HG02623 (cell line): ENCODE results near the gene RFC3.
"Not testable (repeated sequence)": the region's sequence is repeated elsewhere in the genome, so short reads cannot be mapped to it uniquely, and the experiment has no call there.

Source experiments
- ATAC-seq: cut with Tn5 transposase; IDR thresholded peaks from one replicate; pipeline ENCODE4 v1.9.1; 2021; ENCODE audit warnings: moderate library complexity; ENCODE audit not compliant: unreplicated experiment

Gene RFC3

GRCh38 chr13:33817901-33818706, at the start of gene RFC3:
Gene RFC3, plus strand, starts transcription at chr13:33818149. Its CDS starts 30 bp downstream, at chr13:33818179.
- peak; percentile 88 for ATAC-seq

- no peak for ATAC-seq
Observed at GRCh38 chr13:33771296-33771695, 46.7 kb upstream of the RFC3 start.

- no peak for ATAC-seq
Observed at GRCh38 chr13:33773790-33774462, 44.0 kb upstream of the RFC3 start.

- ATAC-seq, result no peak
Observed at GRCh38 chr13:33775339-33776108, 42.4 kb upstream of the RFC3 start.

- no peak for ATAC-seq
Observed at GRCh38 chr13:33776239-33776881, 41.6 kb upstream of the RFC3 start.

- no peak for ATAC-seq
Observed at GRCh38 chr13:33782631-33783030, 35.3 kb upstream of the RFC3 start.

- ATAC-seq, result not testable (repeated sequence)
Observed at GRCh38 chr13:33783212-33783611, 34.7 kb upstream of the RFC3 start.

- no peak for ATAC-seq
Observed at GRCh38 chr13:33784738-33785137, 33.2 kb upstream of the RFC3 start.

GRCh38 chr13:33785384-33785783, 32.6 kb upstream of the RFC3 start:
- no peak for ATAC-seq

- peak; percentile 46 for ATAC-seq
Observed at GRCh38 chr13:33787051-33787591, 30.8 kb upstream of the RFC3 start.

- no peak for ATAC-seq
Observed at GRCh38 chr13:33789066-33789606, 28.8 kb upstream of the RFC3 start.

GRCh38 chr13:33789739-33790138, 28.2 kb upstream of the RFC3 start:
- ATAC-seq, result no peak

- no peak for ATAC-seq
Observed at GRCh38 chr13:33793726-33794125, 24.2 kb upstream of the RFC3 start.

- ATAC-seq, result no peak
Observed at GRCh38 chr13:33794576-33794975, 23.4 kb upstream of the RFC3 start.

GRCh38 chr13:33796095-33796494, 21.9 kb upstream of the RFC3 start:
- no peak for ATAC-seq

GRCh38 chr13:33797622-33798021, 20.3 kb upstream of the RFC3 start:
- peak; percentile 48 for ATAC-seq

- no peak for ATAC-seq
Observed at GRCh38 chr13:33798023-33798422, 19.9 kb upstream of the RFC3 start.

GRCh38 chr13:33799950-33800592, 17.9 kb upstream of the RFC3 start:
- ATAC-seq, result no peak

- no peak for ATAC-seq
Observed at GRCh38 chr13:33800646-33801186, 17.2 kb upstream of the RFC3 start.
